Measurements from ENCODE around the gene NUCB2.

DNA sequence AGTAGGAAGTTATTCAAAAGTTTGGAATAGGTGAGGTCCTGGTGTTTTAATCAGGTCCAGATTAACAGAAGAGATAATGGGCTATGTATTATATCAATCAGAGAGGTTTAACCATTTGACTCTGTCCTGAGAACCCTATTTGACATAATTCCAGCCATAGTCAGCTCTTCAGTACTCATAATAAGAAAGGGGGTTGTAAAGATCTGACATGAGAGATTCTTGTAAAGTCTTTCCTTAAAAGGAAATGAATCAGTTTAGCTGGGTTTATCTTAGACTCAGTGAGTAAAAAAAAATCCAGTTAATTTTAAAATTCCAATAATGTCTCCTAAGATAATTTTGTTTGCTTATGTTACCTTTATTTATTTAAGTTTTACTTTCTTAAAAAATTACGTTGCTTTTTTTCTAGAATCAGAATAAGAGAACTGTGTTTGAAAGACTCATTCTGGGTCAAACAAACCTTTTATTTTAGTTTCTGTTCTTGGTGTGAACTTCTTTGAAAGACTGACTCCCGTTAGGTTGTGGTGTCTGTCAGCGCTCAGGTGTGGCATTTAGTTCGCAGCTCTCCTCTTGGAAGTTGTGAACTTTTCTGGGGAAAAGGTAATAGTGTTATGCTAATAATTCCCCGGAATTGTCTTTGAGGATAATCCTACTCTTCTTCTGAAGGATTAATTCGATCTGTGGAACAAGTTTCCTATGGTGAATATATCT lies 20.5 kb downstream of the NUCB2 start:
- TF ChIP-seq, protein P1, sequence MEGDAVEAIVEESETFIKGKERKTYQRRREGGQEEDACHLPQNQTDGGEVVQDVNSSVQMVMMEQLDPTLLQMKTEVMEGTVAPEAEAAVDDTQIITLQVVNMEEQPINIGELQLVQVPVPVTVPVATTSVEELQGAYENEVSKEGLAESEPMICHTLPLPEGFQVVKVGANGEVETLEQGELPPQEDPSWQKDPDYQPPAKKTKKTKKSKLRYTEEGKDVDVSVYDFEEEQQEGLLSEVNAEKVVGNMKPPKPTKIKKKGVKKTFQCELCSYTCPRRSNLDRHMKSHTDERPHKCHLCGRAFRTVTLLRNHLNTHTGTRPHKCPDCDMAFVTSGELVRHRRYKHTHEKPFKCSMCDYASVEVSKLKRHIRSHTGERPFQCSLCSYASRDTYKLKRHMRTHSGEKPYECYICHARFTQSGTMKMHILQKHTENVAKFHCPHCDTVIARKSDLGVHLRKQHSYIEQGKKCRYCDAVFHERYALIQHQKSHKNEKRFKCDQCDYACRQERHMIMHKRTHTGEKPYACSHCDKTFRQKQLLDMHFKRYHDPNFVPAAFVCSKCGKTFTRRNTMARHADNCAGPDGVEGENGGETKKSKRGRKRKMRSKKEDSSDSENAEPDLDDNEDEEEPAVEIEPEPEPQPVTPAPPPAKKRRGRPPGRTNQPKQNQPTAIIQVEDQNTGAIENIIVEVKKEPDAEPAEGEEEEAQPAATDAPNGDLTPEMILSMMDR (IDR thresholded peaks at IDR 0.05 in 2 of 3, conservative IDR thresholded peaks at IDR 0.05 in 1 of 3; ENCODE audit: control insufficient read depth in 2 of 3, extremely low read depth in 1 of 3, insufficient read depth in 1 of 3, low read depth in 3 of 3, low read length in 3 of 3), result no peak
- no peak for TF ChIP-seq TARDBP (IDR thresholded peaks at IDR 0.05; ENCODE audit: borderline replicate concordance)
- TF ChIP-seq EGR1 (IDR thresholded peaks at IDR 0.05; ENCODE audit: borderline replicate concordance in 1 of 2, low read depth in 2 of 2, low read length in 2 of 2), result no peak
- no peak for TF ChIP-seq TAF1 (IDR thresholded peaks at IDR 0.05; ENCODE audit: borderline replicate concordance, low read depth, low read length)

All from GM12878 (cell line).